ENCODE results near the gene CMIP. TPM values are rescaled to one million over a fixed set of nuclear protein-coding genes. Genes with fewer than 3 reads are reported as not detected.

The CMIP gene
- total and polyA plus RNA-seq, 7 donors: 1.4 to 8.9 (median 4.1) TPM

GRCh38 chr16:81460075-81460474, 15.5 kb downstream of the CMIP start:
- Histone ChIP-seq H3K27ac (no peak overlapping the region), H3K36me3 (ENCODE audit: insufficient read depth in 1 of 2, low read depth in 1 of 2) (no peaks in the 10 kb centered on the region), H3K4me3 (no peak overlapping the region), H3K9me3 (no peaks in the 10 kb centered on the region), H3K4me1 (no peaks in the 10 kb centered on the region), H3K27me3 (ENCODE audit: insufficient read depth in 3 of 3, low read length in 2 of 3) (no peaks in the 10 kb centered on the region)
- ATAC-seq: no peak
- TF ChIP-seq, protein P1, sequence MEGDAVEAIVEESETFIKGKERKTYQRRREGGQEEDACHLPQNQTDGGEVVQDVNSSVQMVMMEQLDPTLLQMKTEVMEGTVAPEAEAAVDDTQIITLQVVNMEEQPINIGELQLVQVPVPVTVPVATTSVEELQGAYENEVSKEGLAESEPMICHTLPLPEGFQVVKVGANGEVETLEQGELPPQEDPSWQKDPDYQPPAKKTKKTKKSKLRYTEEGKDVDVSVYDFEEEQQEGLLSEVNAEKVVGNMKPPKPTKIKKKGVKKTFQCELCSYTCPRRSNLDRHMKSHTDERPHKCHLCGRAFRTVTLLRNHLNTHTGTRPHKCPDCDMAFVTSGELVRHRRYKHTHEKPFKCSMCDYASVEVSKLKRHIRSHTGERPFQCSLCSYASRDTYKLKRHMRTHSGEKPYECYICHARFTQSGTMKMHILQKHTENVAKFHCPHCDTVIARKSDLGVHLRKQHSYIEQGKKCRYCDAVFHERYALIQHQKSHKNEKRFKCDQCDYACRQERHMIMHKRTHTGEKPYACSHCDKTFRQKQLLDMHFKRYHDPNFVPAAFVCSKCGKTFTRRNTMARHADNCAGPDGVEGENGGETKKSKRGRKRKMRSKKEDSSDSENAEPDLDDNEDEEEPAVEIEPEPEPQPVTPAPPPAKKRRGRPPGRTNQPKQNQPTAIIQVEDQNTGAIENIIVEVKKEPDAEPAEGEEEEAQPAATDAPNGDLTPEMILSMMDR (IDR thresholded peaks at IDR 0.05): no peak
- 63 to 87% (median 82%) methylated on average over 3 of the region's 3 CpGs for WGBS, 3 donors
- no peak for DNase-seq
- intact Hi-C loops (cut with DNase I): no loop called here

GRCh38 chr16:81461243-81461642, 16.6 kb downstream of the CMIP start:
- Histone ChIP-seq H3K4me3 (no peak overlapping the region), H3K9me3 (no peaks in the 10 kb centered on the region), H3K27me3 (ENCODE audit: insufficient read depth in 3 of 3, low read length in 2 of 3) (no peaks in the 10 kb centered on the region), H3K36me3 (ENCODE audit: insufficient read depth in 1 of 2, low read depth in 1 of 2) (no peaks in the 10 kb centered on the region), H3K4me1 (no peaks in the 10 kb centered on the region), H3K27ac (no peak overlapping the region)
- 85 to 93% (median 90%) methylated on average over 4 of the region's 4 CpGs for WGBS, 3 donors
- intact Hi-C loops (cut with DNase I): no loop called here
- ATAC-seq (no peak), DNase-seq (no peak)
- TF ChIP-seq, protein P1 (IDR thresholded peaks at IDR 0.05): no peak

GRCh38 chr16:81461766-81462165, 17.2 kb downstream of the CMIP start:
- intact Hi-C loops (cut with DNase I): no loop called here

GRCh38 chr16:81462683-81463082, 18.1 kb downstream of the CMIP start:
- Histone ChIP-seq H3K4me1 (no peaks in the 10 kb centered on the region), H3K36me3 (ENCODE audit: insufficient read depth in 1 of 2, low read depth in 1 of 2) (no peaks in the 10 kb centered on the region), H3K27me3 (ENCODE audit: insufficient read depth in 3 of 3, low read length in 2 of 3) (no peaks in the 10 kb centered on the region), H3K9me3 (no peaks in the 10 kb centered on the region), H3K4me3 (no peak overlapping the region), H3K27ac (no peak overlapping the region)
- intact Hi-C loops (cut with DNase I): no loop called here
- ATAC-seq: no peak
- 89 to 92% (median 89%) methylated on average over 4 of the region's 4 CpGs for WGBS, 3 donors
- TF ChIP-seq, protein P1 (IDR thresholded peaks at IDR 0.05): no peak
- peak in 1 of 2 donors; percentile 2 for DNase-seq

More at GRCh38 chr16:81461766-81462165, 17.2 kb downstream of the CMIP start:
- ATAC-seq (no peak), DNase-seq (peak in 1 of 2 donors; percentile 17)
- Histone ChIP-seq H3K4me1 (no peaks in the 10 kb centered on the region), H3K36me3 (ENCODE audit: insufficient read depth in 1 of 2, low read depth in 1 of 2) (no peaks in the 10 kb centered on the region), H3K27ac (no peak overlapping the region), H3K4me3 (no peak overlapping the region), H3K9me3 (no peaks in the 10 kb centered on the region), H3K27me3 (ENCODE audit: insufficient read depth in 3 of 3, low read length in 2 of 3) (no peaks in the 10 kb centered on the region)
- TF ChIP-seq, protein P1 (IDR thresholded peaks at IDR 0.05): no peak
- 89 to 98% (median 97%) methylated on average over 4 of the region's 4 CpGs for WGBS, 3 donors

- Histone ChIP-seq H3K4me1 (no peaks in the 10 kb centered on the region), H3K36me3 (ENCODE audit: insufficient read depth in 1 of 2, low read depth in 1 of 2) (no peaks in the 10 kb centered on the region), H3K27ac (no peak overlapping the region), H3K9me3 (no peaks in the 10 kb centered on the region), H3K27me3 (ENCODE audit: insufficient read depth in 3 of 3, low read length in 2 of 3) (no peaks in the 10 kb centered on the region), H3K4me3 (no peak overlapping the region)
- TF ChIP-seq, protein P1 (IDR thresholded peaks at IDR 0.05): no peak
- intact Hi-C loops (cut with DNase I): no loop called here
- WGBS, 3 donors: 61 to 81% (median 66%) methylated on average over 16 of the region's 16 CpGs
- ATAC-seq: no peak
- peak in 1 of 2 donors; percentile 4 for DNase-seq
Measured at GRCh38 chr16:81463296-81463890, 18.8 kb downstream of the CMIP start.
